ENCODE measurements around the gene CPPED1.

Gene CPPED1

DNA sequence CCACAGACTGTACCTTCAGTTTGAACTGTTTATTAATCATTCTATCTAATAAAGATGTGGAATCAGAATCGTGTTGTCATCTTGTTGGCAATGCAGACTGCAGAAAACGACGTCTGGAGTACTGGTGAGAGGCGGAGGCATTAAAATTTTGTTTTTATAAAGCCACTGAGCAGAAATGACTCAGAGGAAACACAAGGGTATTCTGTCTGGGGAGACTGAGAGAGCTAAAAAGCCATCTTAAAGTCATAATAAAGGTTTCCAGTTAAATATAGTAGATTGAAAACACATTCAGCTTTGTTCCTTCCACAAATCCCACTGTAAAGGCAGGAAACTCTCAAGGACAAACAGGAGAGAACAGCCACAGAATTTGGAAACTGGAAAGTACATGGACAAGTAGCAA lies 74.2 kb downstream of the CPPED1 start:
- no peak for DNase-seq

DNA sequence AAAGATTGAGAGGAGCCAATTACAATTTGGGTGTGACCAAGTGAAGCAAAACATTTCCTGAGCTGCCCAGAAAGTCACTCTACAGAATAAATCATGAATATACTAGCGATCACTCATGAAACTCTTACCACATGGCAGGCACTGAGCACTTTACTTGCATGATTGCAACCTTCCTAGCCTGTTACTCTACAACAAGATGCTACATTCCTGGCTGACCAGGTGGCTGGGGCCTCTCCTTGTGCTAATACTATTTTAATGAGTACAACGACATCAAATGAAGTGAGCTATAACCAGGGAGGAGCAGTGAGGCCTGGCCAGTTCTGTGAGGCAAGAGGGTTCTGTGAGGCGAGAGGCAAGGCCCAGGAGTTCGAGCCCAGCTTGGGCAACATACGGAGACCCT lies 75.2 kb downstream of the CPPED1 start:
- no peak for DNase-seq

DNA sequence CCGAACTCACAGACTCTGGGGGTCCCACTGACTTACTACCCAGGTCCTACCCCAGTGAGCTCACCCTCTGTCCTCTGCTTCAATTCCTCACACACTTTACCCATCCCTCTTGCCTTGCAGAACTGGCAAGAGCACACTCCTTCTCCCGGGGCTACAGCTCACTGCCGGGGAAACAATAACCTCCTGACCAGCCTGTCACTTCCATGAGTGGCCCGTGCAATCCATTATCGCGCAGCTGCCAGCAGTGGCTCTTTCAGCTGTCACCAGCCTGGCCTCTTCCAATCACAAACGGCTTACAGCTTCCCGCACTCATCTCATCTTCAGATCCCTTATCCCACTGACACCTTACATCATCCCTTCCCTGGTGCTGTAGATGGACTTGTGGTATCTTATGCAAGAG lies 79.5 kb downstream of the CPPED1 start:
- no peak for DNase-seq

DNA sequence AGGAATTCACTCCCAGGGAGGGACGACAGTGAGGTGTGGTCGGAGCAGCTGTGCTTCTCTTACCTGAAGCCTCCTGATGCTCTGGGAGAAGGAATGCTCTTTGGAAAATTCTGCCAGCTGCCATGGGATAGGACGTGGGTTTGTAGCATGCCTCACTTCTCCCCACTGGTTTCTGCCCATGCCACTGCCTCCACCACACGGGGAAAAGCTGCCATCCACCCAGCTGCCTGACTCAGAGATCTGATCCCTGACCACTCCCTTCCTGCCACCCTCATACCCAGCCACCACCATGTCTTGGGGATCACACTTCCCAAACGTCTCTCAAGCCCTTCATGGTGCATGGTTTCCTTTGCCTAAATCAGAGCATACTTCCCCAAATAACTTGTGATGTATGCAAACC lies 80.0 kb downstream of the CPPED1 start:
- no peak for DNase-seq

DNA sequence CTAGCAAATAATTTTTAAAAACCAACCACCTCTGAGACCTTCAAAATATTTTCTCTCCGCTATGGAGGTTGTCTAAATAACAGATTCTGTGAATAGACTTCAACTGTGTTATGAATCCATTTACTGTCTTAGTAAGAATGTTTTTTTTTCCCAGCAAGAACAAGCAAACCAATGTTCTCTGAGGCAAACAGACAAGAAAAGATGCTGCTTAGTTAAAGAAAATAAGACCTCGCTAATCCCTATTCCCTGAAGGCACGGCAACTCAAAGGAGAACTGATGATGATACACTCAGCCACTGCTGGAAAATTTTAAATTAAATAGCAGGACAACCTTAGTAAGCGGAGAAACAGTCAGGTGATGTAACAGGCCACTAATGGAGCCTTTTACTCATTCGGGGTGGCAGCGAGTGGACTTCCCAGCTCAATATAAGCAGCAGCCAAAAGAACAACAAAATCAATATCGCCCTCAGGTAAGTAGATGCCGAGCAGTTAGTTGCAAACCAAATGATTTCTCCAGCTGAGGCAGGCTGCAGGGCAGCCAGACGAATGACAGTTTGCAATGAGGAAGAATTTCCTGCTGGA lies 81.8 kb downstream of the CPPED1 start:
- DNase-seq, result no peak

DNA sequence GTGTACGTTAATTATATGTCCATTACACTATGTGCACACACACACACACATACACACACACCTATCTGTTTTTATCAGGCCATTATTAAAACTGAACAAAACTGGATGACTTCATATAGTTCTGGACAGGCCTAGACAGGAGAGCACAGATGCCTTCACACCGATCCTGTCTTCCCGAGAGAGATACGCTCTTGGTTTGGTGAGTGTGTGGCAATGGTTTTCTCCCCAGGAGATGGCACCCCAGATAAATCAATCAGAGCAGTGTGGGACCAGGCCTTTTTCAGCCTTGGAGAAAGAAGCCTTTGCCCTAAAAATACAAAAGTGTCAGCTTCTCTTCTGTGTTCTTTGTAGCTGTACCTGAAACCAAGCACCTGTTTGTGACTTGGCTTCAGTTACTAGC lies 83.7 kb downstream of the CPPED1 start:
- no peak for DNase-seq

DNA sequence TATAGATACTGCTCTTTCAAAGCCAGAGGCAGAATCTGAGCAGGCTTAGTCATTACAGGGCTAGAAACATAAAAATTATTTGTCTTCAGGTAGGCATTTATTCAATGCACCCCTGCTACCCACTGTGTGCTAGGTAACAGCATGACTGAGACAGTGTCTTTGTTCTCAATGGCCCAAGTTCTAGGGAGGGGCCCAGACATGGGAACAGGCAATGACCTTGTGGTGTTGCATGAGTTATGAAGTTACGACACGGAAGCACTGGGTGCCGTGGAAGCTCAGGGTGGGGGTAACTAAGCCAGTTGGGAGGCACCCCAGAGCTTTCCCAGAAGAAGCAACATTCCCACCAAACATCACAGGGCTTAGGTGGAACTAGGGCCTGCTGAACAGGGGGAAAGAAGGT lies 87.0 kb downstream of the CPPED1 start:
- DNase-seq, result no peak

DNA sequence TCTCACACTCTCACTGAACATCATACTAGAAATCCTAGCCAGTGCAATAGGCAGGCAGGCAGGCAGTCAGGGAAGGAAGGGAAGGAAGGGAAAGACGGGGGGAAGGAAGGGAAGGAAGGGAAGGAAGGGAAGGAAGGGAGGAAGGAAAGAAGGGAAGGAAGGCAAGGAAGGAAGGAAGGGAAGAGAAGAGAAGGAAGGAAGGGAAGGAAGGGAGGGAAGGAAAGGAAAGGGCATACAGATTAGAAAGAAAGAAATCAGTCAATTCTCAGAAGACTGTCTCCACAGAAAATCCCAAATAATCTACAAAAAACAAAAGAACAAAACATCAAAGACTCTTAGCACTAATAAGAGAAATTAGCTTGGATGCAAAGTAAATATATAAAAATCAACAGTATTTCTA lies 93.9 kb downstream of the CPPED1 start:
- DNase-seq, result no peak

DNA sequence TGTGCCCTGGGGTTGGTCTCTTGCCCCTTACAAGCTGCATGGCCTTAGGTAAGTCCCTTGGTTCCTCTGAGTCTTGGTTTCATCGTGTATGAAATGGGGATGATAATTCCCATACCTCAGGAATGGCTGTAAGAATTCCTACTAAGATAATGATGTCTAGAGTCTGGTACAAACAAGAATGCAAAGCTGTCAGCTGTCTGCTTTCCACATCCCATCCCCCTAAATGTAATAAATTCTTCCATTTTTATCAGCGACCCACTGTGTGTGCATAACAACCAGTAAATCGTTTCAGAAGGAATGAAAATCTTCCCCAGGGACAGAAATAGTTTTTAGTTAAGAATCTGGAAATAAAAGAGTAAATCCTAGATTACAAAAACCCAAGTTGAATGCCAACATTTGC lies 95.4 kb downstream of the CPPED1 start:
- no peak for DNase-seq

DNA sequence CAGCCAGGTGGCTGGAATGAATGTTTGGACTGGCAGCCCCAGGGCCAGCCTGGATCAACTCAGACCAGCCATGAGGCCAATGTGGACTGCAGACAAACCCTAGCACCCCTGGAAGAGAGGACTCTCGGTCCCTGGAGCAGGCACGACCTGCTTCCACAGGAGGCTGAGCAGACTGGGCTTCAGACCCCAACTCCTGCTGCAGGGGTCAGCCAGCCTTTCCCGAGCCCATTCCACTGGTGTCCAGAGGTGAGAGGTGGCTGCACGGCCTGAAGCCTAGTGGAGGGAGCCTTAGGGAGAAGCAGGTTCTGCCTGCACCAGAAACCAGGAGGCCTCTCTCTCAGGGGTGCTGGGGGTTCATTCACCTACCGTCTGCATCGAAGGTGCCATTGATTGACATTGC lies 97.1 kb downstream of the CPPED1 start:
- DNase-seq, result no peak

DNA sequence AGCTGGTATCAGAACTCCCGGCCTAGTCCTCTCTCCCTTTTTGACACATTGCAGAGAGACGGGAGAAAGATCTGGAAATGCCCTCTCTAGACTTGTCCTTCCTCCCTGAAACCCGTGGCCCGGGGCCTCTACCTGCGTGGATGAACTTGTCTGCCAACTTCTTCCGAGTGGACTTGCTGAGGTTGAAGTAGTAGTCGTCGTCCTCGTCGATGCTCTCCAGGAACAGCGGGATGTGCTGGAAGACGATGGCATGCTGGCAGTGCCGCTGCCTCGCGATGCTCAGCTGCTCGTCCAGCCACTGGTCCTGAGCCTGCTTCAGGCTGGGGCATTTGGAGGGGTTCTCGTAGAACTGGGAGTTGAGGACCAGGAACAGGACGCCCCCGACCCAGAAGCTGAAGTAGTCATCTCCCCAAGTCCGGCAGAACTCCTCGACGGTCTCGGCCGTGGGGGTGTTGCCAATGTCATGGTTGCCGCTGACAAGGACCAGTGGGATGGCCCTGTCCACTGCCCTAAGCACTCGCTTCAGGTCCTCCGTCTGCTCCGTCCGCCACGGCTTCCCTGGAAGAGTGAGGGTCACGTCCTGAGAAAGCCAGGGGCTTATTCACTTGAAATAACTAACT lies 99.1 kb downstream of the CPPED1 start:
- DNase-seq, result no peak

DNA sequence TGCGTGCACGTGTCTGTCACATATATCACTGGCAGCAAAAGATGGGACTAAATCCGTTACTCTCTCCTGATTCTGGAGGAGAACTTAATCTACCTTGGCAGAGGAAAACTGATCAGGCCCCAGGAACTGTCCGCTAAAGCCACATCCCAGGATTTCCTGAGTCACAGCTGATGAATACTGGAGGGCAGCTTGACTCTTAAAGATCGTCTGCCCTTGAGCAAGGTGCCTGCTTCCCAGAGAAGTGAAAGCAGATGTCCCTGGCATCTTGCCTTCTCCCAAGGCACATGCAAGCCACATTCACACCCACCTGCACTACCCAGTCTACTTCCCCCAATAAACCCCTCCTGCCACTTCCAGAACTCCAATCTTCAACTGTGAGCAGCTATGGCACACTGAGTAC lies 99.8 kb downstream of the CPPED1 start:
- DNase-seq, result no peak

DNA sequence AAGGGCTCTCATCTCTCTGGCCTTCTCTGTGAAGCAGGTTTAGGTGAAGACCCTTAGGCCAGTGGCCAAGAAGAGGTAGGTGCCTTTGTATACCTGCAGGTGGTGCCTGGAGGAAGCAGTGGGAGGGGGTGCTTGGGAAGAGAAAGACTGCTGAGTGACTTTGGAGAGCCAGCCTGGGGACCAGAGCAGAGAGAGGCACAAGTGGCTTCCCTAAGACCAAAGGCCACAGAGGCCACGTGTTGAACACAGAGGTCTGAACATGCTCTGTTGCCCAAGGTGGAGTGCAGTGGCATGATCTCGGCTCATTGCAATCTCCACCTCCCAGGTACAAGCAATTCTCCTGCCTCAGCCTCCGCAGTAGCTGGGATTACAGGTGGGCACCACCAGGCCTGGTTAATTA lies 103.5 kb downstream of the CPPED1 start:
- no peak for DNase-seq

DNA sequence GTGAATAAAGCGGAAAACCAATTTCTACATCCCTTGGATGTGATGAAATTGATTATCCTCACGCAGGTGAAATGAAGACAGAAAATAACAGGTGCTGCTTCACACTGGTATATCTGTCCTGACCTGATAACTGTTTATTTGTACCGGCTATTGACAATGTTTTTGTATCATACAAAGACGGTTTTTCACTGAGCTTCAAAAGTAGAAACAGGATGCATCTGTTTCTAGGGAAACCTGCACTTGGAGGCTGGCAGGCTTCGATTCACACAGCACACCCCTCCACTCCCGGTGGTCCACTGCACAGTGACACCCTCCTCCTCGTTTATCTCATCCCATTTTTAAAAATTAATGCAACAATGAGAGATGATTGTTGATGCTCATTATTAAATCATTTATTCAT lies 104.5 kb downstream of the CPPED1 start:
- DNase-seq, result no peak

DNA sequence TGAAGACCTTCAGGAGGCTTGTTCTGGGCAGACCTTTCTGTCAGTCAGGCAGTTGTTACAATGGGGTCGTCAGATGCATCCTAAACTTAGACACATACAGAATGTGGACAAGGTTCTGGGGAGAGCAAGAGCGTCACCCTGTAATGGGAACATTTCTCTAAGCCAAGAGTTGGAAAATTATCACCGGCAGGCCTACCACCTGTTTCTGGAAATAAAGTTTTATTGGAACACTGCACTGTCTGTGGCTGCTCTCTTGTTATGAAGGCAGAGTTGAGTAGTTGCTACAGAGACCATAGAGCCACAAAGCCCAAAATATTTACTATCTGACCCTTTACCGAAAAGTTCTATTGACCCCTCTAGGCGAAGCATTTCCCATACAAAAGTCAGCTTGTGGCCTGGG lies 106.2 kb downstream of the CPPED1 start:
- DNase-seq, result no peak

DNA sequence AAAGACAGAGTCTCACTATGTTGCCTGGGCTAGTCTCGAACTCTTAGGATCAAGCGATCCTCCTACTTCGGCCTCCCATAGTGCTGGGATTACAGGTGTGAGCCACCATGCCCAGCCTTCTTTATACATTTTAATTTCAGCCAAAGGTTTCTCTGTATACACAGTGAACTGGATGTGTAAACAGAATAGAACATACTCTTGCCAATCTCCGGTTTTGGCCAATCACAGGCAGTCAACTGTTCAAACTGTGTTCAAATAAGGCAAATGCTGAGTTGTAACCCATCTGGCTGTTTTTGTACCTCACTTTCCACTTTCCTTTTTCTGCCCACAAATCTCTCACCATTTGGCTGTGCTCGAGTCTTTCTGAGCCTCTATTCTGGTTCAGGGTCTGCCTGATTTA lies 108.2 kb downstream of the CPPED1 start:
- DNase-seq, result no peak

DNA sequence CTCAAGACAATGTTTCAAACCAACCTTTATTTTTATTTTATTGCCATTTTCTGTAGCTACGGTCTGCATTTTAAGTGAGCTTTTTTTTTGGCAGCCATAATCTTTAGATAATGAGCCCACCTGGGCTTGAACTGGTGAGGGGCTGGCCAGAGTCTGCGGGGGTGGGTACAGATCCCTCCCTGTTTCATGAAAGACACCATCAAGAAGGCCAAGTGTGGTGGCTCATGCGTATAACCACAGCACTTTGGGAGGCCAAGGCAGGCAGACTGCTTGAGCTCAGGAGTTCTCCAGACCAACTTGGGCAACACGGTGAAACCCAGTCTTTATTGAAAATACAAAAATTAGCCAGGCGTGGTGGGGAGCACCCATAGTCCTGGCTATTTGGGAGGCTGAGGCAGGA lies 113.7 kb downstream of the CPPED1 start:
- no peak for DNase-seq

DNA sequence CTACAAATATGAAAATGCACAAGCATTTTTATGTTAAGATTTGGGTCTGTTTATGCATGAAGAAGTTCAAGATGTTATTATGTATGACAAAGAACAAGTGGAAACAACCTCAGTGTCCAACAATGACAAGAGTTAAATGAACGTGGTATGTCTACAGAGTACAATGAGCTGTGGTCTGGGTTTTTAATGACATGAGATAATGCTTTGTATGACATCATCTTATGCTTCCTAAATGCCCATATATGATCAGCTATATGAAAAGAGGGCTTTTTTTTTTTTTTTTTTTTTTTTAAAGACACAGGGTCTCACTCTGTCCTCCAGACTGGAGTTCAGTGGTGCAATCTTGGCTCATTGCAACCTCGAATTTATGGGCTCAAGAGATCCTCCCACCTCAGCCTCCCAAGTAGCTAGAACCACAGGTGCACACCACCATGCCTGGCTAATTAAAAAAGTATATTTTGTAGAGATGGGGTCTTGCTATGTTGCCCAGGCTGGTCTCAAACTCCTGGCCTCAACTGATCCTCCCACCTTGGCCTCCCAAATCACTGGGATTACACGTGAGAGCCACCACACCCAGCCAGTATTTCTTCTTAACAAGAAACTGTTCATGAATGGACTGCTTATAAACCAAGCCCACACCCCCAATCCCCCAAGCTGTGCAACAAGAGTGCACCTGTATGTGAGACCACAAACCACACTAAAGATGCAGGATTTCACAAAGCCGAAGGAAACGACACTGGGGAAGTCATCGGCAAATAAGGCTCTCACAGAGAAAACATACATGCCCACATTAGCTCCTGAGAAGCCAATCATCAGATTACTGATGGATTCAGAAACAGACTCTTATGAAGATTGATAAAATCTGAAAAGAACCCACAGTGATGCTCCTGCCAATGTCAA lies 114.5 kb downstream of the CPPED1 start:
- no peak for DNase-seq

DNA sequence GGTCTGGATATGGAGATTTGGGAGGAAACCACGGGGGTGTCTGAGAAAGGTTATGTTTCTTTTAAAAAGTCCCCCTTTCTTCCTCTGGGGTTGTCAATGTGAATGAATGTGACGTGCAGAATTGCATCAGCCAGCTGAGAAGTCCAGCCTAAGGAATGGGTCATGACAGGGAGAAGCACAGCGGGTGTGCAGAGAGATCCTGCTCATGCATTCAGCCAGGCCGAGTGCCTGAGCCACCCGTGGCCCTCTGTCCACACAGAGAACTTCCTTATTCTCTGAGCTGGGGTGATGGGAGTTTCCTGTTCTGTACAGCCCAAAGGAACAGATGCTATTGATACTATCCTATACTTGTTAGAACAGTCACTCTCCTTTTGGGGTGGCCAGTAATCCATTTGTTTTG lies 117.9 kb downstream of the CPPED1 start:
- no peak for DNase-seq

DNA sequence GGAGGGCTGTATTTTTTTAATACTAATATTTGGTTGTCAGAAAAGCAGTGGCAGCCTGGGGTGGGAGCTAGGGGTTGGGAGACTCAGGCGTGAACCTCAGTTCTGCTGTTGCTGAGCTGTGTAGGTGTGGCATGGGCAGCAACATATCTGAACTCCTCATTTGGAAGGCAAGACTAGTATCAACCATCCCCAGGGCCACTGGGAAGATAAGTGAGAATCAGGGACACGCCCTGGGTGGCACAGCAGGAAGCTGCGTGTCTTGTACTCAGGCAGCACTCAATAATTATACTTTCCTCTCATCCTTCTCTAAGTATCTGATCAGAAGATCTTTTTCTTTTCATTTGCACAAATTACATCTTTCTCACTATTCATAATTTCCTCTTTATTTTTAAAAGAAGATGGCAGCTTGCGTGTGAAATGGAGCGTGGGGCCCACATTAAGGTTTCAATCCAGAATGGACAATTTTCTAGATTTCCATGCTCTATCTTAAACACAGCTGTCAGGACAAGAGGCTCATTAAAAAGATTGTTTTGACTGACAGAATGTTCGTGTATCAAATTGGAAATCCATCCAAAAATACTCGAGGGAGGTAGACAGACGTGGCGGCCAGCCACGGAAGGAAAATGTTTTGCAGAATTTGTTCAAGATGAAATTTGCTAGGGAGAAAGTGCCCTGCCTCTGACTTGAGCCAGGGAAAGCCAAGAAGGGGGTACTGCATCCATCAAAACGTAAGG lies 121.1 kb downstream of the CPPED1 start:
- no peak for DNase-seq

DNA sequence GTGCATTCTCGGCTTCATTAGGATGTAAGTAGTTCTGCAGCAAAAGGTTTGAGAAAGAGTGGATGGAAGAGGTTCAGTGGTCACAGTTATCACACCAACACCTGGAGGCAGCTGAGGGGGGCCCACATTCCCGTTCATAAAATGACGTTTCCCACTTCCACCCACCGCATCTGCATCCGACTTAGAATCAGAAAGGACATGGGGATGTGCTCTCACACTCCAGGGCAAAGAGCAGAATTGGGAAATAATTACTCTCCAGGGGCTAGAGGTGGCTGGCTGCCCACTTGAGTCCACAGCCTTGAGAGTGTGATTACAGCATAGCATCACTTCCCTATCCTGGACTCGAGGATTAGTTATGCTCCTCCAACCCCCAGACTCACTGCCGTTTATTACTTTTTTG lies 122.0 kb downstream of the CPPED1 start:
- DNase-seq, result no peak

DNA sequence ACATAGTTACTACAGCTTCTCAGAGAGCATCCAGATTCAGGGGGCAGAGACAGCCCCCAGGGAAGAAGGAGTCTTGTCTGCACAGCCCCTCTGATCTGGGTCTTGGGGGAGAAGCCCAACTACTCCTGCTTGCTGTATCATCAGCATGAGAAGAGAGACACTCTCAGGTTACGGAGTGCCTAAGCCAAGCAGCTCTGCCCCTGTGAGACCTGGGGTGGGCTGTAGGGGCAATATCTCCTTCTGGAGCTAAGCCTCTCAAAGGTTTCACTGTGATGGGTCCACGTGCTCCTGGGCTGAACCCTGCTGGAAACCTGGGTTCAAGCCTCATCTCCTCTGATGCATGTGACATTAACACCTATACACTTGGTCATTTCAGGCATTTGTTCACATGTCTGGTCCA lies 123.2 kb downstream of the CPPED1 start:
- no peak for DNase-seq

DNA sequence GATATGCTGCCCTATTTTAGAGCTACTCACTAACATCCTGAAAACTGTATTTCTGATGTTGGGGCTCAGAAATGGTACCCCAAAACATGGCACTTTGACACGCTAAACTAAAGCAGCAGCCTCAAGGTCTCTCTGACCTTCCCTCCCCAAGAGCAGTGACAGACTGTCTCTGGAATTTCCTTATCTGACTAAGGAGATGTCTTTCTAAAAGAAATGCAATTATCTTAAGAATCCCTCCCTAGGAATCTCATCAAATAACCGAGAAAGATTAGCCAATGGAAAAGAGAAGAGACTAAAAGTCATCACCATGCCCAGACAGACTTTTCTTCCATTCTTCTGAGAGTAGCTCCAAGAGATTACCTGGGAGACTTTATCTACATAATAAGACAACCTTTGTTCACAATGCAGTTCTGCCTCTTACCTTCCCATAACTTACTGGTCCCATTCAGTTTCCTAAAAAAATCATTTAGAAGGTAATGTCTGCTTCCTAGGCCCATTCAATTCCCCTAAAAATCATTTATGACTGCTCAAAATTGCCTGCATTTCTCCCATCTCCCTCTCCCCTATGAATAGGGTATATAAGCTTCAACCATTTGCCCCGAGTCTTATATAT lies 123.9 kb downstream of the CPPED1 start:
- DNase-seq, result no peak
